Esophagus squamous epithelium (tissue), 5 donors: ENCODE measurements around the gene APOL4. TPM values are rescaled to one million over a fixed set of nuclear protein-coding genes. Genes with fewer than 3 reads are reported as not detected.

Experiments
- DNase-seq: peaks from one replicate; lab custom pipeline; 2025; lab: John Stamatoyannopoulos, UW
- H3K27ac ChIP-seq, 4 donors: fragments of 200-600 bp; sonication (generic); one replicate each; pipeline ENCODE4 v1.5.1; 2016 to 2019; ENCODE audit warnings: mild to moderate bottlenecking in 1 of 4
- H3K27me3 ChIP-seq, 4 donors: fragments of 200-600 bp; sonication (generic); 1 replicate in 3 of 4; 2 replicates in 1 of 4; pipeline versions ENCODE4 v1.5.1 to v1.6.0; 2017 to 2021; ENCODE audit warnings: antibody characterized with exemption in 1 of 4
- H3K36me3 ChIP-seq, 3 donors: fragments of 200-600 bp; sonication (generic); one replicate each; pipeline ENCODE4 v1.5.1; 2016 to 2019
- H3K4me1 ChIP-seq, 3 donors: fragments of 200-600 bp; sonication (generic); one replicate each; pipeline ENCODE4 v1.5.1; 2017 to 2019
- H3K4me3 ChIP-seq, 4 donors: fragments of 200-600 bp; sonication (generic); 1 replicate in 3 of 4; 2 replicates in 1 of 4; pipeline ENCODE4 v1.5.1; 2016 to 2019; ENCODE audit warnings: mild to moderate bottlenecking in 2 of 4, moderate library complexity in 1 of 4
- H3K9me3 ChIP-seq, 3 donors: fragments of 200-600 bp; sonication (generic); one replicate each; pipeline ENCODE4 v1.5.1; 2016 to 2019
- POLR2A ChIP-seq, 4 donors: fragments of 450-650 bp; IDR thresholded peaks; one replicate each; pipeline ENCODE4 v1.6.1; 2017; ENCODE audit warnings: antibody characterized with exemption in 4 of 4, mild to moderate bottlenecking in 4 of 4, moderate library complexity in 3 of 4
- WGBS, 2 donors: methylation state at CpG; one replicate each; pipeline ENCODE4 v1.1.5; 2018; 5-methylcytosine and 5-hydroxymethylcytosine counted together
- intact Hi-C: fragments of 100-400 bp; cut with DNase I; formaldehyde crosslinking; loops from one replicate; pipeline ENCODE4 v1.15.0; 2022
- total RNA-seq, 4 donors: library from RNA; depleted of rRNA; stranded (reverse); fragments of >200 nt; gene quantifications; one replicate each; pipeline ENCODE4 v1.1.0, GENCODE V29; 2016
- TF ChIP-seq, protein P1 (sequence below), 6 experiments: fragments of 450-650 bp in 4 of 6; fragments of 200-600 bp in 2 of 6; sonication (generic) in 2 of 6; IDR thresholded peaks; one replicate each; pipeline ENCODE4 v1.5.1; 2016 to 2019; ENCODE audit warnings: antibody characterized with exemption in 6 of 6, mild to moderate bottlenecking in 4 of 6, moderate library complexity in 4 of 6
- donor health status: DM: yes; HTN: yes; CAD: no.

APOL4 gene
- total RNA-seq, 4 donors from 2014 or later, result 0.45 to 10.3 (median 2.1) TPM

DNA sequence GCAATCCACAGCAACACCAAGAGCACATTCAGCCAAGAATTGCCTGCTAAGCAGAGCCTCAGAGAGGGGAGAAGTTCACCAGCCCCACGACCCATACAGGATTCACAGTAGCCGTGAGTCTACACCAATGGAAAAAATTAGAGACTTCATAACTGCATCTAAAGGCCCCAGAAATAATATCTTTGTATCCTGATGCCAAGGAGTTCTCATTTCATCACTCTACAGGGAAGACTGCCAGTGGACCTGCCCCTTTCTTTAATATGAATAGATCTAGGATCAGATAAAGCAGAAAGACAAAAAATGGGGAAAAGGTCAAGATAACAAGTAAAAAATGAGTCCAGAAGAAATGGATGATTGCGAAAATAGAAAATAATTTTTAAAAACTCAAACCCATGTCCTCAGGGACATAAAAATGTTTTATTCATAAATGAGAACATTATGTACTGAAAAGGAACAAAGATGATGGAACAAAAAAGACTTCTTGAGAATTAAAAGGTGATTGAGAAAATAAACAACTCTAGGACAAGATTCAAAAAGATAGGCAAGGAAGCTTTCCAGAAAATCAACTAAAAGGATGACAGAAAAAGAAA lies 50.5 kb downstream of the APOL4 start:
- TF ChIP-seq POLR2A (IDR thresholded peaks at IDR 0.05), result no peak
- TF ChIP-seq, protein P1, sequence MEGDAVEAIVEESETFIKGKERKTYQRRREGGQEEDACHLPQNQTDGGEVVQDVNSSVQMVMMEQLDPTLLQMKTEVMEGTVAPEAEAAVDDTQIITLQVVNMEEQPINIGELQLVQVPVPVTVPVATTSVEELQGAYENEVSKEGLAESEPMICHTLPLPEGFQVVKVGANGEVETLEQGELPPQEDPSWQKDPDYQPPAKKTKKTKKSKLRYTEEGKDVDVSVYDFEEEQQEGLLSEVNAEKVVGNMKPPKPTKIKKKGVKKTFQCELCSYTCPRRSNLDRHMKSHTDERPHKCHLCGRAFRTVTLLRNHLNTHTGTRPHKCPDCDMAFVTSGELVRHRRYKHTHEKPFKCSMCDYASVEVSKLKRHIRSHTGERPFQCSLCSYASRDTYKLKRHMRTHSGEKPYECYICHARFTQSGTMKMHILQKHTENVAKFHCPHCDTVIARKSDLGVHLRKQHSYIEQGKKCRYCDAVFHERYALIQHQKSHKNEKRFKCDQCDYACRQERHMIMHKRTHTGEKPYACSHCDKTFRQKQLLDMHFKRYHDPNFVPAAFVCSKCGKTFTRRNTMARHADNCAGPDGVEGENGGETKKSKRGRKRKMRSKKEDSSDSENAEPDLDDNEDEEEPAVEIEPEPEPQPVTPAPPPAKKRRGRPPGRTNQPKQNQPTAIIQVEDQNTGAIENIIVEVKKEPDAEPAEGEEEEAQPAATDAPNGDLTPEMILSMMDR (IDR thresholded peaks at IDR 0.05), result no peak
- intact Hi-C loops, result loop anchor here (10.0 kb wide), 1 partner anchor 74 kb away; no protein-coding TSS in a partner anchor
- Histone ChIP-seq H3K9me3 (no peaks in the 10 kb centered on the region), H3K27ac (peak overlapping the region in 3 of 4 donors; percentile 66 to 75 (median 71)), H3K27me3 (no peaks in the 10 kb centered on the region), H3K36me3 (peaks cover 0 to 25% (median 12%) of the 10 kb centered on the region in 3 donors), H3K4me1 (peaks cover 15 to 84% (median 51%) of the 10 kb centered on the region in 3 donors), H3K4me3 (no peak overlapping the region)
- no peak for DNase-seq
- WGBS, 2 donors, result 54 to 76% methylated on average over 3 of the region's 3 CpGs

DNA sequence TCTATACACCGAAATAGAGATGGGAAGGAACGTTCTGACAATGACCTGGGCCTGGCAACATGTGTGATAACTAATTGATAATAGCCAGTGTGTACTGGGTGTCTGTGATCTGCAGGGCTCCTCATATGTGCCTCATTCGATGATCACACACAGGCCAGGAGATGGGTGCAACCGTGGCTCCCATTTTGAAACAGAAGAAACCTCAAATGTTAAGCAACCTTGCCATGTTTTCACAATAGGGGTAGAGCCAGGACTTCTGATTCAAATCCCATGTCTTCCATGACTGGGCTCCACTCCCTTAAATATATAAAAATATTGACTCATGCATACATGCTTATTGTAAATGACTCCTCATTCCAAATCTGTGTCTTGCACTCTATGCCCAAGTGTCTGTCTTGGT lies 52.2 kb downstream of the APOL4 start:
- peak overlapping the region in 3 of 4 donors; percentile 34 to 75 (median 66) for H3K27ac ChIP-seq
- intact Hi-C loops, result loop anchor here (5.0 kb wide), 1 partner anchor 33 kb away; no protein-coding TSS in a partner anchor
- no peaks in the 10 kb centered on the region for H3K27me3 ChIP-seq
- peaks cover 0 to 27% (median 12%) of the 10 kb centered on the region in 3 donors for H3K36me3 ChIP-seq
- TF ChIP-seq POLR2A (IDR thresholded peaks at IDR 0.05), result no peak
- TF ChIP-seq, protein P1 (IDR thresholded peaks at IDR 0.05), result no peak
- peaks cover 0 to 80% (median 39%) of the 10 kb centered on the region in 3 donors for H3K4me1 ChIP-seq
- WGBS, 2 donors, result 81 to 88% methylated on average over 4 of the region's 4 CpGs
- H3K9me3 ChIP-seq, result no peaks in the 10 kb centered on the region
- no peak for DNase-seq
- no peak overlapping the region for H3K4me3 ChIP-seq

DNA sequence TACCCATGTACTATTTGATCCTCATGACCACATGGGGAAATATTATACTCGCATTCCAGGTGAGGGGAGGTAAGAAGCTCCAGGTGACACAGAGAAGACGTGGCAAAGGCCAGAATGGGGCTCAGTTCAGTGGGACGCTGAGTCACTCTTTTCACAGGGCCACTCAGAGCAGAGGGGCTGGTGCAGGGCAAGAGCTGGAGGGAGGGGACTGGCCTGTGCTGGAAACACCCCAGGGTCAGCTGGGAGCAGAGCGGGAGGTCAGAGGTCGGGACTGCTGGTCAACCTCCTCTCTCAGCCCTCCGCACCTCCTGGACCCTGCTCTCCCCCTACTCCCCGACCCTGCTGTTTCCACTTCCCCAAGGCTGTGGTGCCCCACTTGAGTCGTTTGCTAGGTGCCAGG lies 53.2 kb downstream of the APOL4 start:
- 94 to 98% methylated on average over 5 to 7 of the region's 8 CpGs for WGBS, 2 donors
- DNase-seq, result no peak
- peaks cover 0 to 70% (median 30%) of the 10 kb centered on the region in 3 donors for H3K4me1 ChIP-seq

DNA sequence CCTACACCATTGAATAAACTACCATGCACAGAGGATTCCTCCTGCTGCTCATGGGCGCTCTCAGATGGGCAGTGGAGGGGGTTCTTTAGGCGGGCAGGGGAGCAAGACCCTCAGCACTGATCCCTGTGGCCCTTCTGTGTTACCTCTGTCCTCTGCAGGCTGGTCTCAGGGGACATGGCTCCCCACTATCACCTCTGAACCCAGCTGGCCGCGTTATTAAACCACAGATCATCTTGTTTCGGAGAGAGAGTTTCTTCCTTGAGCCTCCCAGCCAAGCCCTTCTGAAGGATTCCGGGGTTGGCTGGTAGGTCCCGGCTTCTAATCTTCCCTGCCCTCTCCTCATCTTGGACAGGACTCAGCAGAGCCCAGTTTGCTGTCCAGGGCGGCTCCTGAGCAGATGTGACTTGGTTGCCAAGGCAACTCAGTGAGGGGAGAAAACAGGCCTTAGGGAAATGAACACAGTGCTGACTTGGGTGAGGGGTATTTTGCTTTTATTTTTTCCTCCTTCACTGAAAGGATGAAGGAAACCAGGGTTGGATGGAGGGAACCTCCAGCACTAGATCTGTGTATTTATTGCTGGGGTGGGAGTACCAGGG lies 54.3 kb downstream of the APOL4 start:
- Histone ChIP-seq H3K4me1 (peaks cover 0 to 62% (median 30%) of the 10 kb centered on the region in 3 donors), H3K36me3 (peaks cover 0 to 49% (median 18%) of the 10 kb centered on the region in 3 donors)

More for the DNA sequence above, 53.2 kb downstream of the APOL4 start:
- H3K27ac ChIP-seq, result peak overlapping the region in 2 of 4 donors; percentile 34 to 75
- intact Hi-C loops, result loop anchor here (5.0 kb wide), 1 partner anchor 34 kb away; no protein-coding TSS in a partner anchor
- no peaks in the 10 kb centered on the region for H3K9me3 ChIP-seq
- peaks cover 0 to 37% (median 16%) of the 10 kb centered on the region in 3 donors for H3K36me3 ChIP-seq
- H3K27me3 ChIP-seq, result no peaks in the 10 kb centered on the region
- TF ChIP-seq, protein P1 (IDR thresholded peaks at IDR 0.05), result no peak
- no peak for TF ChIP-seq POLR2A (IDR thresholded peaks at IDR 0.05)
- H3K4me3 ChIP-seq, result no peak overlapping the region

More for the DNA sequence above, 54.3 kb downstream of the APOL4 start:
- Histone ChIP-seq H3K27me3 (no peaks in the 10 kb centered on the region), H3K4me3 (no peak overlapping the region), H3K27ac (peak overlapping the region in 1 of 4 donors; percentile 29), H3K9me3 (no peaks in the 10 kb centered on the region)
- WGBS, 2 donors, result 74 to 86% methylated on average over 4 to 8 of the region's 8 CpGs
- no peak for TF ChIP-seq POLR2A (IDR thresholded peaks at IDR 0.05)
- TF ChIP-seq, protein P1 (IDR thresholded peaks at IDR 0.05), result no peak
- no peak for DNase-seq
- intact Hi-C loops, result loop anchor here (5.0 kb wide), 1 partner anchor 35 kb away; no protein-coding TSS in a partner anchor
